ENCODE results near the gene C19orf44. TPM values are rescaled to one million over a fixed set of nuclear protein-coding genes. Genes with fewer than 3 reads are reported as not detected.

Gene C19orf44
- total RNA-seq, 2 experiments from 2014 or later: 6.8 to 7.6 TPM

DNA sequence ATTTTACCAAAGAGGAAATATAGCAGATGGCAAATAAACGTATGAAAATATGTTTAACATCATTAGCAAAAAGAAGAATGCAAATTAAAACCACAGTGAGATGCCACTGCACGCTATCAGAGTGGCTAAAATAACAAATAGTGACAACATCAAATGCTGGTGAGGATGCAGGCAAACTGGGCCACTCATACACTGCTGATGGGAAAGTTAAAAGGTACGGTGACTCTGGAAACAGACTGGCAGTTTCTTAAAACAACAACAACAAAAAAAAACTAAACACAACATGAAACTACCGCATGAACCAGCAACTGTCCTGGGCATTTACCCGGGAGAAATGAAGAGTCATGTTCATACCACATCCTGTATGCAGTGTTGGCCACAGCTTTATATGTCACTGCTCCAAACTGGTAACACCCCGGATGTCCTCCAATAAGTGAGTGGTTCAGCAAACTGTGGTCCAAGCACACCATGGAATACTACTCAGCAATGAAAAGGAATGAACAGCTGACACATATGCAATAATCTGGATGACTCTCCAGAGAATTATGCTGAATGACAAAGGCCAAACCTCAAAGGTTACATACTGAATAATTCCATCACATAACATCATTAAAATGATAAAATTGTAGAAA is 46.7 kb upstream of the C19orf44 start:
- Histone ChIP-seq H3K27ac (ENCODE audit: low read depth, low read length, poor library complexity, severe bottlenecking) (peak overlapping the region; percentile 96), H3K79me2 (ENCODE audit: insufficient read depth, low read depth, low read length) (peaks cover 88% of the 10 kb centered on the region), H4K20me1 (ENCODE audit: insufficient read depth, low read length) (no peaks in the 10 kb centered on the region), H3K4me3 (ENCODE audit: low read depth, low read length, poor library complexity, severe bottlenecking) (peak overlapping the region; percentile 20), H3K4me1 (ENCODE audit: insufficient read depth, low read length, poor library complexity, severe bottlenecking) (peaks cover 84% of the 10 kb centered on the region), H3K9me2 (ENCODE audit: insufficient read depth, low read length) (no peaks in the 10 kb centered on the region), H3K36me3 (ENCODE audit: insufficient read depth, low read length) (peaks cover 26% of the 10 kb centered on the region; the same call in 1 of the 2 replicates), H3K9me3 (ENCODE audit: low read length) (peaks cover 11% of the 10 kb centered on the region; the same call in 1 of the 2 replicates), H2AFZ (ENCODE audit: low read length) (no peak overlapping the region), H3K4me2 (ENCODE audit: low read length) (peak overlapping the region; percentile 48)
- no TSS peak for BruUV-seq (replicated peaks)
- DNase-seq (ENCODE audit: low spot score): peak; percentile 71
- POLR2A ChIA-PET: interaction anchor here (0.7 kb wide), 1 partner anchor 169 kb away, joined by 3 read pairs; no protein-coding TSS in a partner anchor
- intact Hi-C loops (cut with micrococcal nuclease; ENCODE audit: unreplicated experiment): loop anchor here (5.0 to 10.0 kb wide), 3 partner anchors 302 to 625 kb away; partner anchors contain the start of genes HAUS8, MYO9B and TPM4
- CTCF ChIA-PET (ENCODE audit: unreplicated experiment): no interaction called here
- no peak for TF ChIP-seq EZH2phosphoT487 (IDR thresholded peaks at IDR 0.05; ENCODE audit: borderline replicate concordance, low read depth, low read length)
- TF ChIP-seq, protein P1, sequence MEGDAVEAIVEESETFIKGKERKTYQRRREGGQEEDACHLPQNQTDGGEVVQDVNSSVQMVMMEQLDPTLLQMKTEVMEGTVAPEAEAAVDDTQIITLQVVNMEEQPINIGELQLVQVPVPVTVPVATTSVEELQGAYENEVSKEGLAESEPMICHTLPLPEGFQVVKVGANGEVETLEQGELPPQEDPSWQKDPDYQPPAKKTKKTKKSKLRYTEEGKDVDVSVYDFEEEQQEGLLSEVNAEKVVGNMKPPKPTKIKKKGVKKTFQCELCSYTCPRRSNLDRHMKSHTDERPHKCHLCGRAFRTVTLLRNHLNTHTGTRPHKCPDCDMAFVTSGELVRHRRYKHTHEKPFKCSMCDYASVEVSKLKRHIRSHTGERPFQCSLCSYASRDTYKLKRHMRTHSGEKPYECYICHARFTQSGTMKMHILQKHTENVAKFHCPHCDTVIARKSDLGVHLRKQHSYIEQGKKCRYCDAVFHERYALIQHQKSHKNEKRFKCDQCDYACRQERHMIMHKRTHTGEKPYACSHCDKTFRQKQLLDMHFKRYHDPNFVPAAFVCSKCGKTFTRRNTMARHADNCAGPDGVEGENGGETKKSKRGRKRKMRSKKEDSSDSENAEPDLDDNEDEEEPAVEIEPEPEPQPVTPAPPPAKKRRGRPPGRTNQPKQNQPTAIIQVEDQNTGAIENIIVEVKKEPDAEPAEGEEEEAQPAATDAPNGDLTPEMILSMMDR (conservative IDR thresholded peaks at IDR 0.05; ENCODE audit: low read length): no peak

DNA sequence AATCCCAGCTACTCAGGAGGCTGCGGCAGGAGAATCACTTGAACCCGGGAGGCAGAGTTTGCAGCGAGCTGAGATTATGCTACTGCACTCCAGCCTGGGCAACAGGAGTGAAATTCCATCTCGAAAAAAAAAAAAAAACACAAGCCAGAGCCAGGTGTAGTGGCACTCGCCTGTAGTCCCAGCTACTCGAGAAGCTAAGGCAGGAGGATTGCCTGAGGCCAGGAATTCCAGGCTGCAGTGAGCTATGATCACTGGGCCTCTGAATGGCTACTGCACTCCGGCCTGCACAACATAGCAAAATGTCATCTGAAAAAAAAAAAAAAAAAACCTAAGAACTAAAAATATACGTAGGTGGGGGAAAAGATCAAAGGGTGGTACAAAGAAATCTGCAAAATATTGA is 43.9 kb upstream of the C19orf44 start:
- Histone ChIP-seq H3K79me2 (ENCODE audit: insufficient read depth, low read depth, low read length) (peaks cover 97% of the 10 kb centered on the region), H3K4me1 (ENCODE audit: insufficient read depth, low read length, poor library complexity, severe bottlenecking) (peaks cover 67% of the 10 kb centered on the region), H3K27ac (ENCODE audit: low read depth, low read length, poor library complexity, severe bottlenecking) (peak overlapping the region; percentile 3), H3K36me3 (ENCODE audit: insufficient read depth, low read length) (peaks cover 31% of the 10 kb centered on the region), H3K9me3 (ENCODE audit: low read length) (peaks cover 11% of the 10 kb centered on the region; the same call in 1 of the 2 replicates), H3K9me2 (ENCODE audit: insufficient read depth, low read length) (no peaks in the 10 kb centered on the region), H3K4me2 (ENCODE audit: low read length) (peak overlapping the region; percentile 31; the same call in 1 of the 2 replicates), H3K4me3 (ENCODE audit: low read depth, low read length, poor library complexity, severe bottlenecking) (no peak overlapping the region), H4K20me1 (ENCODE audit: insufficient read depth, low read length) (no peaks in the 10 kb centered on the region), H2AFZ (ENCODE audit: low read length) (no peak overlapping the region)
- ChIA-PET POLR2A (interaction anchor here (0.7 kb wide), 3 partner anchors 13 to 91 kb away, joined by 3 to 5 read pairs (median 4); no protein-coding TSS in a partner anchor), CTCF (ENCODE audit: unreplicated experiment) (no interaction called here)
- DNase-seq (ENCODE audit: low spot score): no peak
- intact Hi-C loops (cut with micrococcal nuclease; ENCODE audit: unreplicated experiment): no loop called here
- TF ChIP-seq, protein P1 (conservative IDR thresholded peaks at IDR 0.05; ENCODE audit: low read length): no peak
- TF ChIP-seq EZH2phosphoT487 (IDR thresholded peaks at IDR 0.05; ENCODE audit: borderline replicate concordance, low read depth, low read length): no peak
- no TSS peak for BruUV-seq (replicated peaks)
